GM19025 (cell line): Measurements from ENCODE around the gene PDZD2.
"Not testable (repeated sequence)": the region's sequence is repeated elsewhere in the genome, so short reads cannot be mapped to it uniquely, and the experiment has no call there.

Source experiments
- ATAC-seq: cut with Tn5 transposase; IDR thresholded peaks from one replicate; pipeline ENCODE4 v1.9.1; 2021; ENCODE audit warnings: mild to moderate bottlenecking, low read depth, moderate library complexity; ENCODE audit not compliant: unreplicated experiment

PDZD2 gene

DNA sequence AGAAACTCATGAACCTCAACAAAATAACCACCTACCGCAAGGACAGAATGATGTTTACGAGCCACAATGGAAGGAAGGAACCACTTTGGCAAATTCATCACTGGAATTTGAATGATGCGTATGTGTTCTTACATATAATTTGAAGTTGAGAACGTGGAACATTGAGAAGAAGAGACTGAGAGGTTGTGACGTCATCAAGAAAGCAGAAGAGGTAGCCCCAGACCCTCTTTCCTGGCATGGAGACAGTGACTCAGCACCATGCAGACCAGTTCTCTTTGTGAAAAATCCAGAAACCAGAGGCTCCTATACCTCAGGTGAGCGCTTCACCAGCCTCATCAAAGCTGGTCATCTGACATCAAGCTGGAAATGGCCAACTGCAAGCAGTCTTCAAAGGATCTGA lies 124.5 kb downstream of the PDZD2 start:
- no peak for ATAC-seq

DNA sequence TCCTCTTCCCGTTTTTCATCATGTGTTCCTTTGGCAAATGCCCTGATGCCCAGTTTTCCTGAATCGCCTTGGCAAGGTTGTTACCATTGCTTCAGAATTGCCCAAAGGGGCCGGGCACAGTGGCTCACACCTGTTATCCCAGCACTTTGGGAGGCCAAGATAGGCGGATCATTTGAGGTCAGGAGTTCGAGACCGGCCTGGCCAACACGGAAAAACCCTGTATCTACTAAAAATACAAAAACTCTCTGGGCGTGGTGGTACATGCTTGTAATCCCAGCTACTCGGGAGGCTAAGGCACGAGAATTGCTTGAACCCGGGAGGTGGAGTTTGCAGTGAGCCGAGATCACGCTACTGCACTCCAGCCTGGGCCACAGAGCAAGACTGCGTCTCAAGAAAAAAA lies 125.8 kb downstream of the PDZD2 start:
- ATAC-seq, result not testable (repeated sequence)

DNA sequence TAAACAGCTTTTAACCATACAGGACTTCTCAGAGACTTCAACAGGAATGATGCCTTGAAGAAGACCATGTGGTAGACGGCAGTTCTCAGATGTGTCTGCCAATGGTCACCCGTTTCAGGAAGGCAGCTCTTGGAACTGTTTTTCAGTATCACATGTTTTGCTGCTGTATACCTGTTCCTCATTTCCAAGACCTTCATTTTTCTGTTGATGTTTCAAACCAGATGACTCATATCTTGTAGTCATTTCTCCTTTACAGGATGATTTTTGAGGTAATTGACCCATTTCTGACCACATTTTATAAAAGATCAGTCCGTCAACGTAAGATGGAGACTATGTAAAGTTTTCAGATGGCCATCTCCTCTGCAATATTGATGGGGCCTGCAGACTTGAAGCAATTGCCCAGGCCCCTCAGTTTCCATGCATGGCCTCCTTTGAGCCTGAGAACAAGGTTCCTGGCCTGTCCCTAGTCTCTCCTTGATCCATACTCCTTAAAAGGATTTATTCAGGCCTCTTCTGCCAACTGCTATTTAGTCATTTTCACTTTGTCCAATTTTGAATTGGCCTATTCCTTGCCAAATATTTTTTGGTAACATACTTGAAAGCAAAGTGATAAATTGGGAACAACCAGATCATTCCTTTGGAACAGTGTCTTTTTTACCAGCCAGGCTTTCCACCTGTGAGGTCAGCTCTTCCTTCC lies 128.6 kb downstream of the PDZD2 start:
- no peak for ATAC-seq

DNA sequence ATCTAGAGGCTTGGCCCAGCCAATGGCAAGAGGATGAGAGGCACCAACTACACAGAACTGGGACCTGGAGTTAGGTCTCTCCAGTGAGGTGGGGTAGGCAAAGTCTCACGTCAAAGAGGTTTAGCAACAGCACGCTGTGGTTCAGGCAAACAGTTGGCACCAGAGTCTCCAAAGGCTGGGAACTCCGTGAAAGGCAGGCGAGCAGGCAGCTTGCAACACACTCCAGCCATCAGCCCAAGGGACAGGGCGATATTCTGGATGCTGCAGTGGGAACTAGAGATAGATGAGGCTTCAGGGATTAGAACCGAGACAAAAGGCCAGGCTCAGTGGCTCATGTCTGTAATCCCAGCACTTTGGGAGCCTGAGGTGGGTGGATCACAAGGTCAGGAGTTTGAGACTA lies 129.1 kb downstream of the PDZD2 start:
- no peak for ATAC-seq

DNA sequence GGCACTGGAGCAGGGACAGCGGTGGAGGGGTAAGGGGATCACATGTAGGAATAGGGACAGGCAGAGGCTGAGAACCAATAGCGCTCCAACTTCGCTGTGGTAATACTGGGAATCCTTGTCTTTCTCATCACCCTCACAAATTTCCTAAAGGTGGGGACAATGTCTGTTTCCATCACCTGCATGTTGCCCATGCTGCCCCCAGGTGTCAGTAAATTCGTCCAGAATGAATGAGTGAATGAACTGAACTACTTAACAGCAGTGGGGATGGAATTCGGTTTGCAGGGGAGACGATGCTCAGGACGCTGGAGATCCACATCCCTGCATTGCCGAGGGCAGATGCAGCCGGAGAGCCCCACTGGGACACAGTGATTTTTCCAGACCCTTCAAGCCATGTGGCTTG lies 129.9 kb downstream of the PDZD2 start:
- ATAC-seq, result no peak

DNA sequence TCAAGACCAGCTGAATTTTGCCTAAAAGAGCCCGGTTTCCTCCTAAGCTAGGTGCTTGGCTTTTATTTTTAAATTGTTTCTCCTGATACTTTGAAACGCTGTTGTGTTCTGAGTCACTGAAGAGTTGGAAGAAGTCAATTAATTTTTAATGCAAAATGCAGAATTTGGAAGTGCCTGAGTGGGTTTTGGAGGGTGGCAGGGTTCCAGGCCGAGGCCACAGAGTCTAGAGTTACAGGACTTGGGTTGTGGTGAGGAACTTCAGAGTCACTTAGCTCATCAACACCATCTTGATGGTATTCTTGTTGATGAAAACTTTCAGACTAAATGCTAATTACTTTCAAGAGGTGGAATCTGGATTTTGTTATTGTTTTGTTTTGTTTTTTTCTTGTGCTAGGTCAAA lies 130.6 kb downstream of the PDZD2 start:
- no peak for ATAC-seq

DNA sequence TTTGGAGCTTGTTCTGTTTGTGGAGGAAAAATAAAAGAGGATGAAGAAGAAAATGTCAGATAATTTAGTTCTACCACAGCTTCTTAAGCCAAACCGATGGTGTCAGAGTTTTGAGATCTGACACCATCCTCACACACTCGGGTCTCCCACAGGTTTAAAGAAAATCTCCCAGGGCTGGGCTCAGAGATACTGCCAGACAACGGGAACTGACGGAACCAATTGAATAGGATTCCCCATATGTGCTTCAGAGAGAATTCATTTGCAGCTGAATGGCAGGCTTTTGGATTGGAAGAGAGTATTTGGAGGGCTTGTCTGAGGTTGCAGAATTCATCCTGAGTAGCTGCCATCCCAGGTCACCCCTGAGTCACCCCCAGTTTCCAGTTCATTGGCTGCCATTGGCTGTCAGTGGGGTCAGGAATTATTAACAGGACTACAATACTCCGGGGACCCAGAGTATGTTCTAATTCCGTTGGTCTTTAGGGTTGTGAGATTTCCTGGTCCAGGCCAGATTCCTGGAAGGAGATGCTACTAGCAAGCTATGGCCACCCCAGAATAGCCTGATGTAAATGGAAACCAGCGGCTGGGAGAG lies 131.3 kb downstream of the PDZD2 start:
- no peak for ATAC-seq

DNA sequence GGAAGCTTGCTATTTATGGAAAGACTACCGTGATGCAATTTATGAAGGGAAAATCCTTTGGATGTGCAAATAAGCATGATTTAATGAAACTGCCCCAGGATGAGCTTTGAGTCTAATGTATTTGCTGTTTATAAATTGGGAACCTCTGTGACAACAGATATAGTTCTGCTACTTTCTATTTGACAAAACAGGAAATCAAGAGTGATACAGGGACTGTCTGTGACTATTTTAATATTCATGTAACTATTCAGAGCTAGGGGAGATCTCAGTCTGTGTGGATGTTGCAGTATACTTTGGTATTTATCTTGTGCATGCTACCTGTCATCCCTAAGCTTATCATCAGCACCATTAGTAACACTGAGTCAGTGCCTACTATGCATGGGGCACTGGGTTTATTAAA lies 132.1 kb downstream of the PDZD2 start:
- ATAC-seq, result peak; percentile 65

DNA sequence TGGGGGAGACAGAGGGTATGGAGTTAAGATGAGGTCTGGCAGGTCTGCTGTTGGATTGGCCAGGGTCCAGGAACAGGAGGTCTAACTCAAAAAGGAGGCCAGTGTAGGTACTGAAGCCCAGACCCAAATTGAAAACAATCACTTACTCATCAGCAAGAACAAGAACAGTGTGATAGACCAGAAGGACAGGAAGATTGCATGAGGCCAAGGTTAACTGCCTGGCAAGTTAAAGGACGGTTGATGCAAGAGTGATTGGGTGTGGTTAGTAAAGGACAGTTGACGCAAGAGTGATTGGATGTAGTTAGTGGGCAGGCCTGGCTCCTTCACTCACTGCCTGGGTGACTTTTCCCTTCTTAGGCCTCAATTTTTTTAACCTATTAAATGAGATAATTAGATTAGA lies 132.6 kb downstream of the PDZD2 start:
- no peak for ATAC-seq

DNA sequence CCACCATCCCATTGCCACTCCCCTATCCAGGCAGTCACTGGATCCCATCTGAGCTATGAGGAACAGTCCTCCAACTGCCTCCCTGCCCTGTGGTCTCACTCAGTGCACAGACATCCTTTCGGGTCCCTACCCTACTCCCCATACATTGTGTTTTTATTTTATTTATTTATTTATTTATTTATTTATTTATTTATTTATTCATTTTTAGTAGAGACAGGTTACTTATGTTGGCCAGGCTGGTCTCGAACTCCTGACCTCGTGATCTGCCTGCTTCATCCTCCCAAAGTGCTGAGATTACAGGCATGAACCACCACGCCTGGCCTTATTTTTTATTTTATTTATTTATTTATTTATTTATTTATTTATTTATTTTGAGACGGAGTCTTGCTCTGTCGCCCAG lies 137.4 kb downstream of the PDZD2 start:
- not testable (repeated sequence) for ATAC-seq

DNA sequence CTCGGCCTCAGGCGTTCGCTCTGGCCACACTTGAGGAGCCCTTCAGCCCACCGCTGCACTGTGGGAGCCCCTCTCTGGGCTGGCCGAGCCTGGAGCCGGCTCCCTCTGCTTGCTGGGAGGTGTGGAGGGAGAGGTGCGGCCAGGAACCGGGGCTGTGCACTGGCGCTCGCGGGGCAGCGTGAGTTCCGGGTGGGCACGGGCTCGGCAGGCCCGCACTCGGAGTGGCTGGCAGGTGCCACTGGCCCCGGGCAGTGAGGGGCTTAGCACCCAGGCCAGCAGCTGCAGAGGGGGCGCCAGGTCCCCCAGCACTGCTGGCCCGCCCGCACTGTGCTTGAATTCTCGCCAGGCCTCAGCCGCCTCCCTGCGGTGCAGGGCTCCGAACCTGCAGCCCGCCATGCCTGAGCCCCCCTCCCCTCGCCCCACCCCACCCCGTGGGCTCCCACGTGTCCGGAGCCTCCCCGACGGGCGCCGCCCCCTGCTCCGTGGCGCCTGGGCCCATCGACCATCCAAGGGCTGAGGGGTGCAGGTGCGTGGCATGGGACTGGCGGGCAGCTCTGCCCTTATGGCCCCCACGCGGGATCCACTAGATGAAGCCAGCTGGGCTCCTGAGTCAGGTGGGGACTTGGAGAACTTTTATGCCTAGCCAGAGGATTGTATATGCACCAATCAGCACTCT lies 138.2 kb downstream of the PDZD2 start:
- no peak for ATAC-seq

DNA sequence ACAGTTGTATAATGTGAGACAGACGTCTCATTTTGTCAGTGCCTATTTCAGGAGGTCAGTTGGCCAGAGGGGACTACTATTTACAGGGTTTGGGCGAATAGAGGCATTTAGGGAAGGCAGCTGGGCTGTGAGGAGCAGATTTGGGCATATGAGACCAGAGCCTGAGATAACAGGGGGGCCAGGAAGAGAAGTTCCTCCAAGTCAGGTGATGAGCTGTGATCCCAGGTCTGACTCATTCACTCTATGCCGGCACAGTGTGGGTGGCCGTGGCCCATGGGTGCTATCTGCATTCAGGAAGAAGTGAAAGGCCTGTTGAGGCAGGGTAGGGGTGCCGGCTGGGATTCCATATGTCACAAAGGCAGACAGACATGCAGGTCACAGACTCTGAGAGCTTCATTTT lies 142.8 kb downstream of the PDZD2 start:
- ATAC-seq, result no peak

DNA sequence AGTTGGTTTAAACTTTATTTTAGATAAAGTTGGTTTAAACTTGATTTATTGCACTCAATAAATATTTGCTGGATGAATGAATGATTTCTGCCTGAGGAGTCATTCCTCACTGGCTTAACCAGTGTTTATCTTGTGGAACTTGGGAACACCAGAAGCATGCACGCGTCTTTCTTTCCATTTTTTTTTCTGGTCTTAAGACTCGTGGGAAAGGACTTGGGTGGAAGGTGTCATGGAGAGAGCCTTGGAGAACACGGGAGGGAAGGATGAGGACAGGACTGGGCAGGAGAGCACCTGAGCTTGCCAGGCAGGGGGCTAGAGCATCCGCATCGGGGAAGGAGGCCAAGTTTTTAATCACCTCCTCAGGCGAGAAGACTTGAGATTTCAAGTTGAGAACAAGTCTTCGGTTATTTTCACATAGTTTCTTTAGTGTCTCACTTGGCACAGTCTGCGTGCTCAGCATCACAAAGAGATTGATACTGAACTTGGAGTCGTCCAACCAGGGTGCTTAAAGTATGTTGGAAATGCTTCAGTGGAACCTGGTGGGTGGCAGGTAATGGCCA lies 144.2 kb downstream of the PDZD2 start:
- ATAC-seq, result no peak

DNA sequence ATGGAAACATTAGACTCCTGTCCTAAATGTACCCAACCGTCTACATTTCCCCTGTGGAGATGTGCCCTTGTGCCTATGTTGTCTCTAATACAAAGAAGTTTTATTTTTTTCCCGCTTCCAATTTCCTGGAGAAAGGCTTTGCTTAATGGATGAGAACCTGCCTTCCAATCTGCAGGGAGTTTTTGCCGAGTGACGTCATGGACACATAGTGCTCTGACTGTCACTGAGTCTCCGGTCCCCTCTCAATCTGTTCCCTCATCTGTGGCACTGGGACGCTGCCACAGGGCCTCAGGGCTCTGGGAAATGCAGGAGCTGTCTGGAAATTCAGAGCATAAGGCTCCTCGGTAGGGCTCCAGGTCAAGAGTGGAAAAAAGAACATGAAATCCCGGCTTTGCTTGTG lies 144.8 kb downstream of the PDZD2 start:
- no peak for ATAC-seq

DNA sequence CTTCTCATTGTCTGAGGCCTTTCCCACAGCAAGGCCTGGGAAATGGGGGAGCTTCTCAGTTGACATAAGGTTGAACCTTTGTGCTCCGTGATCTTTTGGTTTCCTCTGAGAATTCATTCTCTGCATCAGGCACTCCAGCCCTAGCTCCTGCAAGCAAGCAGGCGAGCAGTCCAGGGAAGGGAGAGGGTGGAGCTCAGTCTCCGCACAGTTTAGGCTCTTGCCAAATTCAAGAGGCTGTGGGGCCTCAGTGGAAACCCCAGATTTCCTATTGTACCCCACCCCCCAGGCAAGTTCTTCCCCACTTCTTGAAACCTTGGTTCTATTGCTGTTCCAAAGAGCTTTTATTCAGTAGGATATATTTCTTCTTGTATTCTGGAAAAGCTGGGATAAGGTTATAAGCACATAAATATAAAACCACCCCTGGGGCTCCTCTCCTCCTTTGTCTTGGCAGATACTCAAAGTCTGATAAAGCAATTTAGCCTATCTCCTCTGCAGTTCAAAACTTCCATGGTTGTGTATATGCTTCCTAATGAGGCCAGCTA lies 147.2 kb downstream of the PDZD2 start:
- ATAC-seq, result no peak

DNA sequence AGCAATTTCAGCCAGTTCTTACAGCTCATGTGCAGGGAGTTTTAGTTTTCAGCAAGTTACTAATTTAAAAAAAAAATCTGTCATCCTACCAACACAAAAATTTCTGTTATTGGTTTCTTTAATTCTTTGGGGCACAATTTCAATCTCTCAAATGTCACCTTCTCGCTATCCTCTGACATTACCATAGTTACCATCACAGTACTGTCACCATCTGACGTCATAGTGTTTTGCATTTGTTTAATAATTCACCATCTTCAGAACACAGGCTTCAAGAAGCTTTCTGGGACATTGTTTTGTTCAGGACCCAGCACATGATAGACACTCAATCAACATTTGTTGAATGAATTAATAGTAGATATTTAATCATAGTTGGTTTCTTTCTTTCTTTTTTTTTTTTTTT lies 155.1 kb downstream of the PDZD2 start:
- no peak for ATAC-seq

DNA sequence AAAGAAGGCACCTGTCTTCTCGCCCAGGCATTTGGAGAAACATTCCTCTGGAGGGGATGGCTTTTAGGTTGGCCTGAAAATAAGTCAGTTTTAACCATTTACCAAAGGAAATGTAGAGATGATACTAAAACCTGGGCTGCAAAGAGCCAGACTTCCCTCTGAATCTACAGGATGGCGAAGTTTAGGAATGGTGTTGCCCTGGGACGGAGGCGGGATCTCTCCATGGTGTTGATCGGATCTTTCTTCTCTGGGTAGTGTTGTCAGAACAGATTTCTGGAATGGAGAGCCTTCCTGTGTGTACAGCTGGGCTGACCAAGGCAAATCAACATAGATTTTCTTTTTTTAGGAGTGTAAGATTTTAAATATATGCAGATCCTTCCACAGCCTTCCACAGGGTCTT lies 159.2 kb downstream of the PDZD2 start:
- no peak for ATAC-seq

DNA sequence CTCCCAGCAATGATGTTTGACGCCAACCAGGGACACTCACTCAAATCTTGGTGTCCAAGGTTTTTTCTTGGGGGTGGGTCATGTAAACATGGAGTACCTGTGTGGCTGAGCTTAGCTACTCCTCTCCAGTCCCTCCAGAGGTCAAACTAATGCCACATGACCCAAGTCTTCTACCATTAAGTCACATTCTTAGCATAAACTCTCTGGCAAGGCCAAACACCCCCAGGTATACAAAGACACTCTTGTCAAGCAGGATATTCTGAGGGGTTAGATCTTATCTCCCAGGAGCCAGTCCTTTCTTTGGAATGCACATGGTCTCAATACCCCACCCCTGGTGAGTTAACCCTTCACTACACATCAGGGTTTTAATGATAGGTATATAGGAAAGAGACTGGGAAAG lies 161.4 kb downstream of the PDZD2 start:
- ATAC-seq, result no peak

DNA sequence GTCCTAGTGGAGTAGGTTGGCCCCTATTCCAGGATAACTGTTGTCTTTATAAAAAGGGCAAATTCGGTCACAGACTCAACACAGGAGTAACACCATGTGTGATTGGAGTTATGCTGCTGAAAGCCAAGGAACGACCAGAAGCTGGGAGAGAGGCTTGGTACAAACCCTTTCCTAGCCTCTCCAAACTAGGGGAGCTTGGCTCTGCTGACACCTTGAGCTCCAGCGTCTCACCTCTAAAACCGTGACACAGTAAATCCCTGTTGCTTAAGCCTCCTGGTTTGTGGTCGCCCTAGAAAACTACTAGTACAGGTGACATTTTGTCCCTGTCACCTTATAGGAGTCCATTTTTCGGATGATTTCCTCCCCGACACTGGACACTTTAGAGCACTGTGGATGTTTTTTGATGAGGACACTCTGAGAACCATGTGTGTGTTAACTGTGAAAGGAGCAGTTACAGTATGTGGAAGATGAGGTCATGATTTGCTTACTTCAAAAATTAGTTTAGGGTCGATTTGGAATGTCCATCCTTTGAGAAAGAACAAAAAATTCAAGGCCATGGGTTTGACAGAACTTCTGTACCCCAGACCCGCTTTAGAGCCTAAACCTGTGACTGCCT lies 167.0 kb downstream of the PDZD2 start:
- ATAC-seq, result no peak

DNA sequence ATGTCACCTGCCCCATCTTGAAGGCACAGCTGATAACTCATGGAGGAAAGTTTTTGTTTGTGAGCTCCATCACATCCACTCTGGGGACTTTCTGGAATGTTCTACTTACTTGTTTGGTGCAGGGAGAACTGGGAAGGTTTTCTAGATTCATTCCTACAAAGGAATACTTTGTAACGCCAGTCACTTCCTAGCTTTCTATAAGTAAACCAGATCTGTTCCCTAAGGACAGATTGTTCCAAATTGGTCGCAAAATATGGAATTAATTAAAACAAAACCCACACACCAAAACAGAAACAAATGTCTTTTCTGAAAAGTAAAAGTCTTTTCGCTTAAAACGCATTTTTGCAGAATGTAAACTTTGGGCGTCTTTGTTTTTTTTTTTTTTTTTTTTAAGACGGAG lies 167.6 kb downstream of the PDZD2 start:
- no peak for ATAC-seq
